Neuronal stem cell (in vitro differentiated cells): ENCODE data around the gene KDM3A.

ENCODE experiments used
- DNase-seq: peaks from one replicate; pipeline ENCODE4 v3.0.0-alpha.2; 2013; ENCODE audit warnings: low spot score
- H2AFZ ChIP-seq: one replicate; pipeline ENCODE4 v1.6.1; 2013; ENCODE audit warnings: mild to moderate bottlenecking, low read length, inconsistent platforms
- H2AK5ac ChIP-seq: 2 replicates; pipeline ENCODE4 v1.6.1; 2013; ENCODE audit warnings: low read depth, mild to moderate bottlenecking, inconsistent platforms, low read length, moderate library complexity, mixed read lengths
- H2BK120ac ChIP-seq: 2 replicates; pipeline ENCODE4 v1.6.1; 2013; ENCODE audit warnings: low read depth, mild to moderate bottlenecking, inconsistent platforms, low read length, moderate library complexity, mixed read lengths
- H2BK12ac ChIP-seq: one replicate; pipeline ENCODE4 v1.6.1; 2013; ENCODE audit warnings: low read length, inconsistent platforms
- H2BK15ac ChIP-seq: 2 replicates; pipeline ENCODE4 v1.6.1; 2013; ENCODE audit warnings: mild to moderate bottlenecking, low read length, inconsistent platforms, mixed read lengths
- H2BK5ac ChIP-seq: one replicate; pipeline ENCODE4 v1.6.1; 2013; ENCODE audit warnings: inconsistent platforms, mild to moderate bottlenecking, low read length, moderate library complexity
- H3K14ac ChIP-seq: one replicate; pipeline ENCODE4 v1.6.1; 2013; ENCODE audit warnings: low read length, inconsistent platforms
- H3K18ac ChIP-seq: 2 replicates; pipeline ENCODE4 v1.6.1; 2013; ENCODE audit warnings: low read length, inconsistent platforms
- H3K23ac ChIP-seq: 2 replicates; pipeline ENCODE4 v1.6.1; 2013; ENCODE audit warnings: low read depth, mild to moderate bottlenecking, mixed read lengths, low read length, inconsistent platforms; ENCODE audit not compliant: poor library complexity
- H3K27ac ChIP-seq: replicated peaks from 3 replicates; pipeline ENCODE4 v1.5.1; 2013; ENCODE audit warnings: low read length, inconsistent platforms
- H3K27me3 ChIP-seq, 3 experiments: 2 replicates each; pipeline ENCODE4 v1.6.1; 2013; ENCODE audit warnings: low read length in 3 of 3, mild to moderate bottlenecking in 2 of 3, inconsistent platforms in 1 of 3, low read depth in 1 of 3, mixed read lengths in 1 of 3, moderate library complexity in 1 of 3; ENCODE audit not compliant: control insufficient read depth in 3 of 3, insufficient read depth in 3 of 3
- H3K36me3 ChIP-seq, 2 donors: replicated peaks in 1 of 2; 2 replicates each; pipeline ENCODE4 v1.6.1; 2013; ENCODE audit warnings: low read length in 2 of 2; ENCODE audit not compliant: control insufficient read depth in 2 of 2, insufficient read depth in 2 of 2
- H3K4ac ChIP-seq: 2 replicates; pipeline ENCODE4 v1.6.1; 2013; ENCODE audit warnings: inconsistent platforms, mild to moderate bottlenecking, low read length, moderate library complexity
- H3K4me1 ChIP-seq, 2 donors: 1 replicate in 1 of 2; 2 replicates in 1 of 2; pipeline ENCODE4 v1.6.1; 2013; ENCODE audit warnings: low read length in 2 of 2, low read depth in 1 of 2; ENCODE audit not compliant: control insufficient read depth in 2 of 2, insufficient read depth in 1 of 2
- H3K4me2 ChIP-seq: one replicate; pipeline ENCODE4 v1.6.1; 2013; ENCODE audit warnings: mild to moderate bottlenecking, low read length, inconsistent platforms; ENCODE audit not compliant: insufficient read depth, poor library complexity, severe bottlenecking
- H3K4me3 ChIP-seq, 2 donors: 2 replicates each; pipeline ENCODE4 v1.5.1; 2013; ENCODE audit warnings: low read length in 2 of 2, mild to moderate bottlenecking in 2 of 2, inconsistent platforms in 1 of 2, moderate library complexity in 1 of 2
- H3K79me1 ChIP-seq: one replicate; pipeline ENCODE4 v1.6.1; 2013; ENCODE audit warnings: low read depth, mild to moderate bottlenecking, inconsistent platforms, low read length, moderate library complexity
- H3K9ac ChIP-seq: one replicate; pipeline ENCODE4 v1.6.1; 2013; ENCODE audit warnings: mild to moderate bottlenecking, low read depth, low read length, inconsistent platforms; ENCODE audit not compliant: poor library complexity
- H3K9me3 ChIP-seq, 2 donors: replicated peaks in 1 of 2; 2 replicates each; pipeline versions ENCODE3 to v1.6.1; 2013; ENCODE audit warnings: low read length in 2 of 2, mild to moderate bottlenecking in 2 of 2, inconsistent platforms in 1 of 2, low read depth in 1 of 2, mixed read lengths in 1 of 2, moderate library complexity in 1 of 2; ENCODE audit not compliant: control insufficient read depth in 2 of 2, insufficient read depth in 1 of 2
- H4K8ac ChIP-seq: one replicate; pipeline ENCODE4 v1.6.1; 2013; ENCODE audit warnings: low read depth, mild to moderate bottlenecking, inconsistent platforms, low read length, moderate library complexity
- H4K91ac ChIP-seq: one replicate; pipeline ENCODE4 v1.6.1; 2013; ENCODE audit warnings: low read length, low read depth, mild to moderate bottlenecking, inconsistent platforms; ENCODE audit not compliant: poor library complexity
- WGBS, 2 donors: extraction: QIAGEN DNeasy Blood & Tissue Kit; methylation state at CpG; one replicate each; pipeline ENCODE4 v1.1.7; 2013; ENCODE audit warnings: missing lambda C conversion rate in 2 of 2, mixed read lengths in 1 of 2; ENCODE audit not compliant: insufficient read length in 2 of 2, insufficient replicate concordance in 1 of 2; ENCODE audit errors: extremely low coverage in 2 of 2; 5-methylcytosine and 5-hydroxymethylcytosine counted together

The KDM3A gene

DNA sequence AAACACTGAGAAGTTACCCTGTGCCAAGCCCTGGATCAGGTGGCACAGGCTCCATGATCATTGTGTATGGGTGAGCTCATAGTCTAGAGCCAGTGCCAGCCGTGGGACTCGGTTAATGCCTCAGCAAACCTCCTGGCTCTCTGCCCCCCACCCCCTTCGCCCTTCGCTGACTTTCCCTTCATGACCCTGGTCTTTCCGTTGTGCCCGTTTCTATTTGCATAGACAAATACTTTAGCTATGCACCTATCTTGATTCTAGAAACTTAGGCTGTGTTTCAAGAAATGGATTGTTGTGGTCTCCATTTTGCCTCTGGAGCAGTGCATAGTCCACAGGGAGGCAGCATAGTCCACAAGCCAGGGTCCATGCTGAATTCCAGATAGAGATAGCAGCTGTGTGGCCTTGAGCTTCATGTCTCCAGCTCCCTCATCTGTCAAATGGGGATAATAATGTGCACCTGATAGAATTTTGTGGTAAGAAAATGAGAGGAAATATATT, 44.8 kb upstream of the KDM3A start:
- no CpG with 5 or more reads among the region's 6 CpGs for WGBS, 2 donors
- no peak overlapping the region for H3K23ac ChIP-seq
- no peak overlapping the region for H3K4ac ChIP-seq
- H3K27me3 ChIP-seq, result peaks cover 0 to 4% (median 0%) of the 10 kb centered on the region in 3 experiments
- no peak overlapping the region for H2AFZ ChIP-seq
- no peaks in the 10 kb centered on the region for H3K36me3 ChIP-seq
- no peak overlapping the region for H2BK12ac ChIP-seq
- no peaks in the 10 kb centered on the region for H3K9me3 ChIP-seq
- no peak overlapping the region for H3K9ac ChIP-seq
- H2BK15ac ChIP-seq, result no peak overlapping the region
- no peaks in the 10 kb centered on the region for H3K79me1 ChIP-seq
- no peak overlapping the region for H3K18ac ChIP-seq
- H4K8ac ChIP-seq, result no peak overlapping the region
- H2AK5ac ChIP-seq, result no peak overlapping the region
- H4K91ac ChIP-seq, result no peak overlapping the region
- H3K4me2 ChIP-seq, result no peak overlapping the region
- H3K4me1 ChIP-seq, result no peaks in the 10 kb centered on the region
- no peak overlapping the region for H2BK120ac ChIP-seq
- no peak overlapping the region for H2BK5ac ChIP-seq
- H3K14ac ChIP-seq, result no peak overlapping the region
- DNase-seq, result no peak
- no peak overlapping the region for H3K27ac ChIP-seq
- no peak overlapping the region for H3K4me3 ChIP-seq

DNA sequence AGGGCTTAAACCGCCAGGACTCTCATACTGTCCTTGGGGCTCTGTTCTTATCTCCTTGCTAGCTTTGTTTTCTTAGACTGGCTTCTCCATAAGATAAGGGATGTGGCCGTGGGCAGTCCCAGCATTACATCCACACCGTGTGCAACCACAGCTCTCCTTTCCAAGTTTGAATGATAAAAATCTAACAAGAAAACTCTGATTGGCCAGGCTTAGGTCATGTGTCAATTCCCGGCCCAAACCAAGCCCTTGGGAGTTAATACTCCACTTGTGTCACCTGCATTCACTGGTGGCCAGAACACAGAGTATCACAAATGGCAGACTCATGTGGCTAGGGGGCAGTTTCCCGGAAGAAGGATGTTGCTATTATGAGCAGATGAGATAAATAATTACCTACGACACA, 43.2 kb upstream of the KDM3A start:
- Histone ChIP-seq H3K14ac (no peak overlapping the region), H3K18ac (no peak overlapping the region), H2AFZ (no peak overlapping the region), H3K9me3 (no peaks in the 10 kb centered on the region), H3K27me3 (peaks cover 0 to 4% (median 0%) of the 10 kb centered on the region in 3 experiments), H3K4me2 (no peak overlapping the region), H2AK5ac (no peak overlapping the region), H3K79me1 (no peaks in the 10 kb centered on the region), H2BK12ac (no peak overlapping the region), H2BK15ac (no peak overlapping the region), H3K4ac (no peak overlapping the region), H2BK5ac (no peak overlapping the region), H4K8ac (no peak overlapping the region), H3K4me1 (no peaks in the 10 kb centered on the region), H3K36me3 (no peaks in the 10 kb centered on the region), H3K4me3 (no peak overlapping the region), H3K9ac (no peak overlapping the region), H4K91ac (no peak overlapping the region), H3K23ac (no peak overlapping the region), H3K27ac (no peak overlapping the region), H2BK120ac (no peak overlapping the region)
- no peak for DNase-seq
- no CpG with 5 or more reads among the region's 6 CpGs for WGBS, 2 donors

DNA sequence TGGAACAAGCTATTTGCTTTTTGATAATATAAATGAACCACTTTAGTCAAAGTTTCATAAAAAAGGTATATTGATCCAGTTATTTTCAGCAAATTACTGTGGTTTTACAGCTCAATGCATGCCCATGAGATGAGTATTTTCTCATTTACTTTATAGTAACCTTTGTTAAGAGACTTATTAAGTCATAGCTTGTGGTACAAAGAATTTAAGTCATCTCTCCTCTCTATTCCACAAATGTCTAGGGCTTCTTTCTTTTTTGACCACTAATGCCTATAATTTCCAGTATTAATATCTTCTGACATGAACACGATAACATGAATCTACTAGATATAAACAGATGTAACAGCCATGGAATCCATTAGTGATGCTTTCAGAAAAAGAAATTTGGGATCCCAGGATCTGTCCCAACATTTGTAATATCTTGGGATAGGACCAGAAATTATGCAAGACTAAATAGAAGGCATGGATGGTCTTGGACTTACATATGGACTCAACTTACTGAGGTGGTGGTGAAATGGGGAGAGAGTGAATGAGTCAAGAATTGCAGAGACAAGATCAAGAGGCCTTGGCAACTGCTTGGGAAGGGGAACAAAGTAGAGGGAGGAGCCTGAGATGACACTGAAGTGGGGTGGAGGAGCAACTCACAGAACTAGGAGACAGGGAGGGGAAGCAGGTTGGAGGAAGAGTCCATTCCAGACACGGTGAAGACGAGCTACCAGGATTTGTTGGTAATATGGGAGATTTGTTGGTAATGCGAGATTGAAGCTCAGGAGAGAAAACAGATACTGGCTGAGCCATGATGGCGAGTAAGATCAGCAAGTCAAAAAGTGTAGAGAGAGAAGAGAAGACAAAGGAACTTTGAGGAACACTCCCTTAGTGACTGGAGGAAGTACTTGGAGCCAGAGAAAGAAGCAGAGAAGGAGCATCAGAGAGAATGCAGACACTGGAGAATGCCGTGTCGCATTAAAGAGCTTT, 42.4 kb upstream of the KDM3A start:
- no peak overlapping the region for H3K27ac ChIP-seq
- H3K9ac ChIP-seq, result no peak overlapping the region

GRCh38 chr2:86400321-86400720, 40.9 kb upstream of the KDM3A start:
- no peak overlapping the region for H3K27ac ChIP-seq
- H2BK5ac ChIP-seq, result no peak overlapping the region
- no peak overlapping the region for H3K4ac ChIP-seq
- H3K14ac ChIP-seq, result no peak overlapping the region
- WGBS, 2 donors, result no CpG with 5 or more reads among the region's 1 CpG
- no peak overlapping the region for H3K23ac ChIP-seq
- H4K8ac ChIP-seq, result no peak overlapping the region
- no peak overlapping the region for H3K9ac ChIP-seq
- H2BK12ac ChIP-seq, result no peak overlapping the region
- H2AFZ ChIP-seq, result no peak overlapping the region
- H3K4me2 ChIP-seq, result no peak overlapping the region
- no peaks in the 10 kb centered on the region for H3K9me3 ChIP-seq
- H3K4me1 ChIP-seq, result no peaks in the 10 kb centered on the region
- H3K36me3 ChIP-seq, result no peaks in the 10 kb centered on the region
- peaks cover 0 to 4% (median 0%) of the 10 kb centered on the region in 3 experiments for H3K27me3 ChIP-seq
- no peak overlapping the region for H3K4me3 ChIP-seq
- no peak overlapping the region for H2BK15ac ChIP-seq
- H2AK5ac ChIP-seq, result no peak overlapping the region
- H2BK120ac ChIP-seq, result no peak overlapping the region
- H3K79me1 ChIP-seq, result no peaks in the 10 kb centered on the region
- H4K91ac ChIP-seq, result no peak overlapping the region
- H3K18ac ChIP-seq, result no peak overlapping the region
- DNase-seq, result no peak

More for the DNA sequence above, 42.4 kb upstream of the KDM3A start:
- H3K4me1 ChIP-seq, result no peaks in the 10 kb centered on the region
- no peak overlapping the region for H2AK5ac ChIP-seq
- no CpG with 5 or more reads among the region's 7 CpGs for WGBS, 2 donors
- no peak overlapping the region for H3K23ac ChIP-seq
- H3K14ac ChIP-seq, result no peak overlapping the region
- no peak overlapping the region for H2AFZ ChIP-seq
- no peak overlapping the region for H2BK120ac ChIP-seq
- H3K36me3 ChIP-seq, result no peaks in the 10 kb centered on the region
- no peak overlapping the region for H3K4ac ChIP-seq
- no peaks in the 10 kb centered on the region for H3K9me3 ChIP-seq
- H2BK12ac ChIP-seq, result no peak overlapping the region
- no peak overlapping the region for H3K4me3 ChIP-seq
- H3K4me2 ChIP-seq, result no peak overlapping the region
- peaks cover 0 to 4% (median 0%) of the 10 kb centered on the region in 3 experiments for H3K27me3 ChIP-seq
- H4K91ac ChIP-seq, result no peak overlapping the region
- no peak overlapping the region for H2BK5ac ChIP-seq
- H3K79me1 ChIP-seq, result no peaks in the 10 kb centered on the region
- no peak for DNase-seq
- no peak overlapping the region for H3K18ac ChIP-seq
- H2BK15ac ChIP-seq, result no peak overlapping the region
- H4K8ac ChIP-seq, result no peak overlapping the region
